ENCODE measurements around the gene TUBB4A. TPM values are rescaled to one million over a fixed set of nuclear protein-coding genes. Genes with fewer than 3 reads are reported as not detected.
A peak's percentile ranks its signal among the peaks of the same experiment; 100 is the strongest.

The TUBB4A gene
- total and polyA plus RNA-seq, 7 donors = 0.44 to 6.4 (median 2.7) TPM

DNA sequence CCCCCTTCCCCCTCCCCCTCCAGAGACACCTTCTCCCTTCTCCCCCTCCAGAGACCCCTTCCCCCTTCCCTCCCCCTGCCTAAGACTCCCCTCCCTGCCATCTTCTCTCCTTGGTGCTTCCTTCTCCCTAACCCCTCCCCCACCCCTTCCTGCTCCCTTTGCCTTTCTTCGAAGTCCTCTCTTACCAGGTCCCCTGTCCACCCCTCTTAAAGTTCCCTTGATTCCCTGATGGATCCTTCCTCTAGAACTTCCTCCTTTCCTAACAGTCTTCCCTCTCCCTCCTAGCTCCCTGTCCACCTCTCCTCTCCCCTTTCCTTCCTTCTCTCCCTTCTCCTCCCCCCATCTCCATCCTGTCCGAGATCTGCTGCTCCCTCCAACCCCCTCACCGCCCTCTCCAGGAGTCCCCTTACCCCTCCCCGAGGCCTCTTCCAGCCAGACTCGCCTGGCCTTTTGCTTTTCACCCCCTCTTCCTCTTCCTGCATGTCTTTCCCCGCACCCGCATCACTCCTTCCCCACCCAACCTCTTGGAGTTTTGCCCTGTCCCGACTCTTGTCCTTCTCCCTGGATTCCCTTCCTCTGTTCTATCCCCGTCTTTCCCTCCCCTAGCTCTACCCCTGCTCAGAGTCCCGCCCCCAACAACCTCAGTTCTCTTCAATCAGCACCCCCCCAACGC, 31.8 kb upstream of the TUBB4A start:
- intact Hi-C loops (cut with DNase I) = loop anchor here in 1 of 2 donors (5.0 to 10.0 kb wide), 2 partner anchors 203 to 331 kb away; partner anchors contain the start of genes GPR108 and TRIP10
- DNase-seq (no peak), ATAC-seq (no peak)
- H3K27ac ChIP-seq = no peak overlapping the region
- H3K4me1 ChIP-seq = peaks cover 7% of the 10 kb centered on the region
- no peak overlapping the region for H3K4me3 ChIP-seq
- TF ChIP-seq, protein P1, sequence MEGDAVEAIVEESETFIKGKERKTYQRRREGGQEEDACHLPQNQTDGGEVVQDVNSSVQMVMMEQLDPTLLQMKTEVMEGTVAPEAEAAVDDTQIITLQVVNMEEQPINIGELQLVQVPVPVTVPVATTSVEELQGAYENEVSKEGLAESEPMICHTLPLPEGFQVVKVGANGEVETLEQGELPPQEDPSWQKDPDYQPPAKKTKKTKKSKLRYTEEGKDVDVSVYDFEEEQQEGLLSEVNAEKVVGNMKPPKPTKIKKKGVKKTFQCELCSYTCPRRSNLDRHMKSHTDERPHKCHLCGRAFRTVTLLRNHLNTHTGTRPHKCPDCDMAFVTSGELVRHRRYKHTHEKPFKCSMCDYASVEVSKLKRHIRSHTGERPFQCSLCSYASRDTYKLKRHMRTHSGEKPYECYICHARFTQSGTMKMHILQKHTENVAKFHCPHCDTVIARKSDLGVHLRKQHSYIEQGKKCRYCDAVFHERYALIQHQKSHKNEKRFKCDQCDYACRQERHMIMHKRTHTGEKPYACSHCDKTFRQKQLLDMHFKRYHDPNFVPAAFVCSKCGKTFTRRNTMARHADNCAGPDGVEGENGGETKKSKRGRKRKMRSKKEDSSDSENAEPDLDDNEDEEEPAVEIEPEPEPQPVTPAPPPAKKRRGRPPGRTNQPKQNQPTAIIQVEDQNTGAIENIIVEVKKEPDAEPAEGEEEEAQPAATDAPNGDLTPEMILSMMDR (IDR thresholded peaks at IDR 0.05) = no peak
- peaks cover 0 to 22% (median 15%) of the 10 kb centered on the region in 3 donors for H3K27me3 ChIP-seq (ENCODE audit: insufficient read depth in 3 of 3, low read length in 2 of 3)
- no peaks in the 10 kb centered on the region for H3K36me3 ChIP-seq (ENCODE audit: insufficient read depth in 1 of 2, low read depth in 1 of 2)
- 20 to 22% (median 21%) methylated on average over 11 of the region's 11 CpGs for WGBS, 3 donors
- H3K9me3 ChIP-seq = no peaks in the 10 kb centered on the region

DNA sequence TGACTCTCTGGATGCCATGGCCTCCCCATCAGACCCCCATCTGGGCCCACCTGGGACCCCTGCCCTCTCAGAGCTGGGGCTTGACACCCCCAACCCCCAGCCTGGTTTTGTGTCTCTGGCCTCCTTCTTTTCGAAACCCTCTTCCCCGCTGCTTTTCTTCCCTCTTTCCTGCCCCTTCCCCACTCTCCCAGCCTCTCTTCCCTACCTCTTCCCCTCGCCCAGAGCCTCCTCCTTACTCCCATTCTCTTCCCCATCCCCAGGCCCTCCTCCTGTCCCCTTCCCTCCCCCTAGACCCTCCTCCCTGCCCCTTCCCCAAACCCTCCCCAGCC, 30.9 kb upstream of the TUBB4A start:
- Histone ChIP-seq H3K9me3 (no peaks in the 10 kb centered on the region), H3K27me3 (ENCODE audit: insufficient read depth in 3 of 3, low read length in 2 of 3) (peaks cover 0 to 22% (median 15%) of the 10 kb centered on the region in 3 donors), H3K4me1 (peaks cover 7% of the 10 kb centered on the region), H3K27ac (no peak overlapping the region), H3K4me3 (no peak overlapping the region), H3K36me3 (ENCODE audit: insufficient read depth in 1 of 2, low read depth in 1 of 2) (no peaks in the 10 kb centered on the region)
- DNase-seq (no peak), ATAC-seq (no peak)
- intact Hi-C loops (cut with DNase I) = loop anchor here in 1 of 2 donors (5.0 to 10.0 kb wide), 2 partner anchors 204 to 332 kb away; partner anchors contain the start of genes GPR108 and TRIP10
- TF ChIP-seq, protein P1 (IDR thresholded peaks at IDR 0.05) = no peak
- 36 to 45% (median 39%) methylated on average over 2 to 3 of the region's 3 CpGs for WGBS, 3 donors

DNA sequence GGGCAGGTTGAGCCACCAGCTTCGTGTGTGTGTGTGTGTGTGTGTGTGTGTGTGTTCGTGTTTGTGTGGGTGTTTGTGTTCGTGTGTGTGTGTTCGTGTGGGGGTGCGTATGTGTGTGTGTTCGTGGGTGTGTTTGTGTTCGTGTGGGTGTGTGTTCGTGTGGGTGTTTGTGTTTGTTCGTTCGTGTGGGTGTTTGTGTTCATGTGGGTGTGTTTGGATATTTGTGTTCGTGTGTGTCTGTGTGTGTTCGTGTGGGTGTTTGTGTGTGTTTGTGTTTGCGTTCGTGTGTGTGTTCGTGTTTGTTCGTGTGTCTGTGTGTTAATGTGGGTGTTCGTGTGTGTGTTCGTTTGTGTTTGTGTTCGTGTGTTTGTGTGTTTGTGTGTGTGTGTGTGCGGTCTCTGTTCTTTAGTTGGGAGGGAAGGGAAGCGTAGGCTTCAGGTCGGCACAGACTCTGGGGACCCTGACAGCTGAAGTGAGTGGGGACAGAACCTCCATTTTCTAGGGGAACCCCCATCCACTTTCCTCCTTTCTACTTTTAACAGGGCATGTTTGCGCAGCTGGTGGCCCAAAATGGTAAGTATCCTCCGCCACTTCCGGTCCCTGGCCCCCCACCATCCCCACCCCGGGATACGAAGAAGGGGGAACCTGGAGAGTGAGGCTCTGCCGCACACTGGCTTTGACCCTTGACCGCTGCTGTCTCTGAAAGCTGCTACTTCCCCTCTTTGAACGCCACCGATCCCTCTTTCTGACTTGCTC, 30.3 kb upstream of the TUBB4A start:
- intact Hi-C loops (cut with DNase I) = loop anchor here in 1 of 2 donors (5.0 to 10.0 kb wide), 2 partner anchors 205 to 332 kb away; partner anchors contain the start of genes GPR108 and TRIP10
- Histone ChIP-seq H3K4me1 (peaks cover 7% of the 10 kb centered on the region), H3K27me3 (ENCODE audit: insufficient read depth in 3 of 3, low read length in 2 of 3) (peaks cover 0 to 22% (median 15%) of the 10 kb centered on the region in 3 donors), H3K36me3 (ENCODE audit: insufficient read depth in 1 of 2, low read depth in 1 of 2) (no peaks in the 10 kb centered on the region), H3K4me3 (peak overlapping the region; percentile 74), H3K9me3 (no peaks in the 10 kb centered on the region), H3K27ac (no peak overlapping the region)
- DNase-seq (no peak), ATAC-seq (no peak)
- TF ChIP-seq, protein P1 (IDR thresholded peaks at IDR 0.05) = no peak
- 44 to 48% (median 45%) methylated on average over 31 of the region's 31 CpGs for WGBS, 3 donors

DNA sequence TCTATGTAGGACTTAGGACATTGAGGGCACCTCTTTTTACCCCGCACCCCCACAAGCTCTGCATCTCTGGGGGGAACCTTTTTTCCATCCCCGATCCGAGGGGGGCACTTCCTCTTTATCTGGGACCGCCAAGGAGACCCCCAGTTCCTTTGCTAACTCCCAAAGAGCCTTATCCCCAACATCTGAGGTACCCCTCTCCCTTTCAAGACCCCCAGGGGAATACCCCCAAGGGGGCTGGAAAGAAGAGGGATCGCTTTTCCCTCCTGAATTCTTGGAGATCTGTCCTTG, 29.8 kb upstream of the TUBB4A start:
- Histone ChIP-seq H3K4me3 (peak overlapping the region; percentile 74), H3K27me3 (ENCODE audit: insufficient read depth in 3 of 3, low read length in 2 of 3) (peaks cover 0 to 22% (median 15%) of the 10 kb centered on the region in 3 donors), H3K36me3 (ENCODE audit: insufficient read depth in 1 of 2, low read depth in 1 of 2) (no peaks in the 10 kb centered on the region), H3K4me1 (peaks cover 7% of the 10 kb centered on the region), H3K27ac (no peak overlapping the region), H3K9me3 (no peaks in the 10 kb centered on the region)
- intact Hi-C loops (cut with DNase I) = loop anchor here in 1 of 2 donors (5.0 to 10.0 kb wide), 2 partner anchors 205 to 333 kb away; partner anchors contain the start of genes GPR108 and TRIP10
- 42 to 58% (median 45%) methylated on average over 5 of the region's 5 CpGs for WGBS, 3 donors
- ATAC-seq (no peak), DNase-seq (no peak)
- TF ChIP-seq, protein P1 (IDR thresholded peaks at IDR 0.05) = no peak

Measured in psoas muscle (tissue), 8 donors.